Activated T-cell treated with anti-CD3 and anti-CD28 coated beads, Interleukin-2, amount 50 U/mL, for 24 hours (primary cell): ENCODE data around the gene HMGN2.
"Not testable (repeated sequence)": the region's sequence is repeated elsewhere in the genome, so short reads cannot be mapped to it uniquely, and the experiment has no call there.

Experiments used
- DNase-seq: peaks from one replicate; pipeline ENCODE4 v3.0.0-alpha.2; 2020
- H3K27ac Mint-ChIP-seq: 2 replicates; pipeline ENCODE4 v1.8.0; 2020; ENCODE audit warnings: mild to moderate bottlenecking, mixed read lengths
- H3K27me3 Mint-ChIP-seq: 2 replicates; pipeline ENCODE4 v1.8.0; 2020; ENCODE audit warnings: mixed read lengths
- H3K36me3 Mint-ChIP-seq: 2 replicates; pipeline ENCODE4 v1.8.0; 2020; ENCODE audit warnings: low read depth, mixed read lengths
- H3K4me1 Mint-ChIP-seq: 2 replicates; pipeline ENCODE4 v1.8.0; 2020; ENCODE audit warnings: low read depth, mixed read lengths
- H3K4me3 Mint-ChIP-seq: 2 replicates; pipeline ENCODE4 v1.8.0; 2020; ENCODE audit warnings: mild to moderate bottlenecking, moderate library complexity, mixed read lengths
- H3K9me3 Mint-ChIP-seq: 2 replicates; pipeline ENCODE4 v1.8.0; 2020; ENCODE audit warnings: mixed read lengths

The HMGN2 gene

DNA sequence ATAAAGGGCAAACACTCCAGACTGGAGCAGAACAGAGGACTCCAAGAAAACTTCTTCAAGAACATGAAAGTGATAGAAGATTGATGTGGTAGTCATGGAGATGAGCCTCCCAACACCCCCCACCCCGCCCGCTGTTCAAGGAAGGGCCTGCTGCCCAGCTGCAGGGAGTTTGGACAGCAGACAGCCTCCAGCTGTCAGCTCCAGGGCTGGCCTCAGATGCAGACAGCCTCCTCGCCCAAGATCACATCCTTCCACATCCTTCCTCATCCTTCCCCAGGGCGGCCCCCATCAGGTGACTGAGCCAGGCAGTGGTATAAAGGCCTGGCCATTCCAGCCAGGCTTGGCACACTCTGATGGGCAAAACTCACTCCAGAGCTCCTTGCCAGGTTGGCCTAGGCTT lies 24.6 kb downstream of the HMGN2 start:
- Mint-ChIP-seq H3K4me3 (no peak overlapping the region), H3K36me3 (peaks cover 6% of the 10 kb centered on the region), H3K27ac (peak overlapping the region; percentile 2), H3K4me1 (peaks cover 19% of the 10 kb centered on the region), H3K9me3 (no peaks in the 10 kb centered on the region), H3K27me3 (no peaks in the 10 kb centered on the region)
- no peak for DNase-seq

DNA sequence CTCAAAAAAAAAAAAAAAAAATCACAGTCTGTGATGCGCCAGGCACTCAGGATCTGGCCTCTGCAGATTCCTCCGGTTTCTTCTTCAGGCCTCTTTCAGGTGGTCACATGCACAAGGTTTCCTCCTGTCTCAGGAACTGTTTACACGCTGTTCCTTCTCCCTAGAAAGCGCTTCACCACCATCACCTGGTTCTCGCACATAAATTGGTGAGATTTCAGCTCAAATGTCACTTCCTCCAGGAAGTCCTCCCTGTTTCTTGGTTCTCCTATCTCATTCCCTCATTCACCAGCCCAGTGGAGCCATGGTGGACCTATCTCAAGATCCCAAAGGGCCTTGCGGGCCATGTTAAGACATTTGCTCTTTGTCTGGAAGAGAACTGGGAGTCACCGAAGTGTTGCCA lies 26.7 kb downstream of the HMGN2 start:
- peak overlapping the region; percentile 61 for H3K27ac Mint-ChIP-seq
- H3K27me3 Mint-ChIP-seq: no peaks in the 10 kb centered on the region

DNA sequence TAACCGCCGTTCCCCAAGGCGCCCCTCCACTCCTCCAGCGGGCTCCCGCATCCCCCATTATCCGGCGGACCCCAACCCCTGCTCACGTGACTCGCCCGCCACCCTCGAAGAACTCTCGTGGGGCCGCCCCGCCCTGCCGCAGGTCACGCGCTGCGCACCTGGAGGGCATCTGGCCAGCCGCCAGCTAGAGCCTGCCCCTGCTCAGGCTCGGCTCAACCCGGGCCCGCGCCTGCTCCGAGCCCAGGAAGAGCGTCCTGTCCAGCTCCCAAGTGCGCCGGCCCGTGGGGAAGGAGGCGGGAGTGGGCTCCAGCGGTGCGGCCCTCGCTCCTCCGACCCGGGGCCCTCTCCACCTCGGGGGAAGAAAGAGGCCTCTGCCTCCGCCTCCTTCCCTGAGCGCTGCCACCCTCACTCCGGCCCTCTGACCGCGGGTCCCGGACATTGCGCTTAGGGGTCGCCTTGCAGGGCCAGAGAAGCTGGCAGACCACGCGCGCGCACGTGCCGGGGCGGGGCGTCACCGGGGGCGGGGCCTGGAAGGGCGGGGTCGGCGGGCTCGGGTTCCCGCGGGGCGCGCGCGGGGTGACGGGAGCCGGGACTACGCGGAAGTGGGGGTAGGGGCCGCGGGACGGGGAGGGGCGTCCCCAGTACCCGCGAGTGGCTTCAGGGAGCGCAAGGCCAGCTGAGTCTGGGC lies 28.4 kb downstream of the HMGN2 start:
- Mint-ChIP-seq H3K36me3 (peaks cover 6% of the 10 kb centered on the region), H3K4me3 (peak overlapping the region; percentile 88), H3K27ac (peak overlapping the region; percentile 97), H3K27me3 (no peaks in the 10 kb centered on the region), H3K4me1 (peaks cover 27% of the 10 kb centered on the region), H3K9me3 (no peaks in the 10 kb centered on the region)
- peak; percentile 98 for DNase-seq

More for the DNA sequence above, 26.7 kb downstream of the HMGN2 start:
- no peak for DNase-seq
- H3K4me1 Mint-ChIP-seq: peaks cover 27% of the 10 kb centered on the region
- H3K9me3 Mint-ChIP-seq: no peaks in the 10 kb centered on the region
- peaks cover 6% of the 10 kb centered on the region for H3K36me3 Mint-ChIP-seq
- peak overlapping the region; percentile 23 for H3K4me3 Mint-ChIP-seq

DNA sequence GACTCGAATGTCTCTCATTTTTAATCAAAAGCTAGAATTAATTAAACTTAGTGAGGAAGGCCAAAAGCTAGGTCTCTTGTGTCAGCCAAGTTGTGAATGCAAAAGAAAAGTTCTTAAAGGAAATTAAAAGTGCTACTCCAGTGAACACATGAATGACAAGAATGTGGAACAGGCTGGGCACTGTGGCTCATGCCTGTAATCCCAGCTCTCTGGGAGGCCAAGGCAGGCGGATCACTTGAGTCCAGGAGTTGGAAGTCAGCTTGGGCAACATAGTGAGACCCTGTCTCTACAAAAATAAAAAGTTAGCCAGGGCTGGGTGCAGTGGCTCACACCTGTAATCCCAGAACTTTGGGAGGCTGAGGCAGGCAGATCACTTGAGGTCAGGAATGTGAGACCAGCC lies 38.5 kb downstream of the HMGN2 start:
- not testable (repeated sequence) for H3K9me3 Mint-ChIP-seq, H3K4me3 Mint-ChIP-seq, H3K36me3 Mint-ChIP-seq, H3K27me3 Mint-ChIP-seq, H3K4me1 Mint-ChIP-seq, H3K27ac Mint-ChIP-seq, DNase-seq

DNA sequence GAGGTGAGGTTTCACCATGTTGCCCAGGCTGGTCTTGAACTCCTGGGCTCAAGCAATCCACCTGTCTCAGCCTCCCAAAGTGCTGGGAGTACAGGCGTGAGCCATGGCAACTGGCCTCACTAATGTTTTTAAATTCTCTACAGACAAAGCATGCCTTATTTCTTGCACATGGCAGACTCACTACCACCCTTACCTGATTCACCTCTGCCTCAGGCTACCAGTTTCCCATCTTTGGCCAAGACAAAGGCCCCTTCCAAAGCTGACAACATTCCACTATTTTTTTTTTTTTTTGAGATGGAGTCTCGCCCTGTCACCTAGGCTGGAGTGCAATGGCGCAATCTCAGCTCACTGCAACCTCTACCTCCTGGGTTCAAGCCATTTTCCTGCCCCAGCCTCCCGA lies 43.6 kb downstream of the HMGN2 start:
- H3K36me3 Mint-ChIP-seq: not testable (repeated sequence)

DNA sequence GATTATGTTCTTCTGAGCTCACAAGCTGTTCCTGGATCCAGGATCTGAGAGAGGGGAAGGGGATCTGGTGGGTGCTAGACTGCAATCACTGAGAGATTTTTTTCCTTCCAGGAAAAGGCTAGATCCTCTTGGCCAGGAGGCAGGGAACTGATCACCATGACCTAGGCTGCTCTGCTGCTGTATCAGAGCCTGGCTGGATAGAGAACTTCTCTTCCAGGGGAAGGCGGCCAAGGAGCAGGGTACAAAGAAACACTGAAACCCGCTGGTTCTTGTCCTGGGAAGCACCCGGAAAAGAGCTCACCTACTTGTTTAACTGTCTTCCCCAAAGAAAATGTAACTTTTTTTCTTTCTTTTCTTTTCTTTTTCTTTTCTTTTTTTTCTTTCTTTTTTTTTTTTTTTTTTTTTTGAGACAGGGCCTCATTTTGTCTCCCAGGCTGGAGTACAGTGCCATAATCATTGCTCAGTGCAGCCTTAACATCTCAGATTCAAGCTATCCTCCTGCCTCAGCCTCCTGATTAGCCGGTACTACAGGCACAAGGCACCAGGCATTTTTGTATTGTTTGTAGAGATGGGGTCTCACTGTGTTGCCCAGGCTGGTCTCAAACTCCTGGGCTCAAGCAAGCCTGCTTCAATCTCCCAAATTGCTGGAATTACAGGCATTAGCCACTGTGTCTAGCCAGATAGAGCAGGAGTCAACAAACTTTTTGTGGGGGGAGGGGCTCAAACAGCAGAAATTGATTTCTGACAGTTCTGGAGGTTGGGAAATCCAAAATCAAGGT lies 44.9 kb downstream of the HMGN2 start:
- no peaks in the 10 kb centered on the region for H3K36me3 Mint-ChIP-seq
- H3K9me3 Mint-ChIP-seq: no peaks in the 10 kb centered on the region

More for the DNA sequence above, 43.6 kb downstream of the HMGN2 start:
- H3K4me3 Mint-ChIP-seq, H3K27me3 Mint-ChIP-seq, H3K9me3 Mint-ChIP-seq, H3K27ac Mint-ChIP-seq, DNase-seq, H3K4me1 Mint-ChIP-seq: not testable (repeated sequence)

DNA sequence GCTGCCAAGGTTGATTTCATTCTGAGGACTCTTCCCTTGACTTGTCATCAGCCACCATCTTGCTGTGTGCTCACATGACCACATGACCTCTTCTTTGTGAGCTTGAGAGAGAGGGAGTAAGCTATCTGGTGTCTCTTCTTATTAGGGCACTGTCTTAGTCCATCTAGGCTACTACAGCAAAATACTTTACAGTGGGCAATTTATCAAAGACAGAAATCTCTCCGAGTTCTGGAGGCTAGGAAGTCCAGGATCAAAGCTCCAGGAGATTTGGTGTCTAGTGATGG lies 45.5 kb downstream of the HMGN2 start:
- Mint-ChIP-seq H3K27ac (no peak overlapping the region), H3K9me3 (no peaks in the 10 kb centered on the region), H3K36me3 (no peaks in the 10 kb centered on the region), H3K27me3 (no peaks in the 10 kb centered on the region), H3K4me1 (no peaks in the 10 kb centered on the region), H3K4me3 (no peak overlapping the region)
- no peak for DNase-seq

More for the DNA sequence above, 44.9 kb downstream of the HMGN2 start:
- Mint-ChIP-seq H3K27me3 (no peaks in the 10 kb centered on the region), H3K27ac (no peak overlapping the region), H3K4me1 (no peaks in the 10 kb centered on the region), H3K4me3 (no peak overlapping the region)
- no peak for DNase-seq

DNA sequence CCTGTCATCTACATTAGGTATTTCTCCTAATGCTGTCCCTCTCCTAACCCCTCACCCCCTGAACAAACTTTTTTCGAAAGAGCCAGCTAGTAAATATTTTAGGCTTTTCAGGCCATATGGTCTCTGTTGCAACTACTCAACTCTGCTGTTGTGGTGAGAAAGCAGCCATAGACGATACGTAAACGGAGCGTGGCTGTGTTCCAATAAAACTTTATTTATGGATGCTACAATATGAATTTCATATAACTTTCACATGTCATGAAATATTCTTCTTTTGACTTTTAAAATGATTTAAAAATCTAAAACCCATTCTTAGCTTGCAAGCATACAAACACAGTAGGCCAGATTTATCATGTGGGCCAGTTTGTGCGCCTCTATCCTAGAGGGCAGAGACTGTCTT lies 46.1 kb downstream of the HMGN2 start:
- H3K36me3 Mint-ChIP-seq: no peaks in the 10 kb centered on the region
- H3K9me3 Mint-ChIP-seq: no peaks in the 10 kb centered on the region
- H3K27me3 Mint-ChIP-seq: no peaks in the 10 kb centered on the region
- H3K4me1 Mint-ChIP-seq: no peaks in the 10 kb centered on the region
- H3K27ac Mint-ChIP-seq: no peak overlapping the region
- DNase-seq: no peak
- H3K4me3 Mint-ChIP-seq: no peak overlapping the region

DNA sequence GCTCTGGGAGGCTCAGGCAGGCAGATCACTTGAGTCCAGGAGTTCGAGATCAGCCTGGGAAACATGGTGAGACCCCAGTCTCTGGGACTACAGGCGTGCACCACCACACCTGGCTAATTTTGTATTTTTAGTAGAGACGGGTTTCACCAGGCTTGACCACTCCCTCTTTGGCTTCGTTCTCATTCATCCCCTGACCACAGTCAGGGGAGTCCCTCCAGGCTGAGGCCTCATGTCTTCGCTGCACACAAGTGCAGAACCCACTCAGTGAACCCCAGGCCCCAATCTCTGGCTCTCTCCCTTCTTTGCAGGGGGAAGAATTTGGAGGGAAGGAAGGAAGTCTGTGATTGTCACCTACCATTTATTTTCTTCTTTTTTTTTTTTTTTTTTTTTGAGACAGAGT lies 48.1 kb downstream of the HMGN2 start:
- H3K27ac Mint-ChIP-seq: no peak overlapping the region
- DNase-seq: no peak
- peaks cover 3% of the 10 kb centered on the region for H3K27me3 Mint-ChIP-seq
- no peaks in the 10 kb centered on the region for H3K36me3 Mint-ChIP-seq
- H3K4me1 Mint-ChIP-seq: peaks cover 4% of the 10 kb centered on the region
- no peak overlapping the region for H3K4me3 Mint-ChIP-seq
- no peaks in the 10 kb centered on the region for H3K9me3 Mint-ChIP-seq

DNA sequence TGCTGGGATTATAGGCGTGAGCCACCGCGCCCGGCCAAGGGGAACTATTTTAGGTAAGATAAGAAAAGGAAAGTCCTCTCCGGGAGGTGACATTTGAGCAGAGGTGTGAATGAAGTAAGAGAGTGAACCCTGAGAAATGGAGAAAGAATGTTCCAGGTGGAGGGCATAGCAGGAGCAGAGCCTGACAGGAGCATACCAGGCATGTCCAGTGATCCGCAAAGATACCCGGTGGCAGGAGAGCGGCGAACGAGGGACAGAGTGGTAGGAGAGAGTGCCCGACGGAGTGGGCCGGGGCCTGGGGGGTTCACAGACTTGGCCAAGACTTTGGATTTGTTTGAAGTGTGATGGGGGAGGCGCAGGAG lies 49.4 kb downstream of the HMGN2 start:
- Mint-ChIP-seq H3K36me3 (no peaks in the 10 kb centered on the region), H3K27me3 (peaks cover 3% of the 10 kb centered on the region), H3K4me1 (peaks cover 4% of the 10 kb centered on the region), H3K9me3 (no peaks in the 10 kb centered on the region), H3K27ac (no peak overlapping the region), H3K4me3 (no peak overlapping the region)
- DNase-seq: no peak

DNA sequence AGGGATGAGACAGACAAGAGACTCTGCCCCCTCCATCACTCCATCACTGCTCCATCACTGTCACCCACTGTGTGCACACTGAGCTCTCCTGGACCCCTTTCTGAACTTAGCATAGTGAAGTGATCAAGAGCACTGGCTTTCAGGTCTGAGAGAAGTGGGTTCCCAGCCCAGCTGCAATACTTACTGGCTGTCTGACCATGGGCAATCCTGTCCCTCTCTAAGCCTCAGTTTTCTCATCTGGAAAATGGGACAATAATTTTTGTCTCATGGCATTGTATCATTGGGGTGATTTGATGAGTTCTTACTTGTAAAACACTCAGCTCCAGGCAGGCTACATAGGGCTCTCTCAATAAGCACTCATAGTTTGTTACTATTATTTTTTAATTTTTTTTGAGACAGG lies 49.8 kb downstream of the HMGN2 start:
- Mint-ChIP-seq H3K27me3 (peaks cover 3% of the 10 kb centered on the region), H3K4me1 (peaks cover 4% of the 10 kb centered on the region), H3K9me3 (no peaks in the 10 kb centered on the region), H3K27ac (no peak overlapping the region), H3K4me3 (no peak overlapping the region), H3K36me3 (no peaks in the 10 kb centered on the region)
- DNase-seq: no peak

DNA sequence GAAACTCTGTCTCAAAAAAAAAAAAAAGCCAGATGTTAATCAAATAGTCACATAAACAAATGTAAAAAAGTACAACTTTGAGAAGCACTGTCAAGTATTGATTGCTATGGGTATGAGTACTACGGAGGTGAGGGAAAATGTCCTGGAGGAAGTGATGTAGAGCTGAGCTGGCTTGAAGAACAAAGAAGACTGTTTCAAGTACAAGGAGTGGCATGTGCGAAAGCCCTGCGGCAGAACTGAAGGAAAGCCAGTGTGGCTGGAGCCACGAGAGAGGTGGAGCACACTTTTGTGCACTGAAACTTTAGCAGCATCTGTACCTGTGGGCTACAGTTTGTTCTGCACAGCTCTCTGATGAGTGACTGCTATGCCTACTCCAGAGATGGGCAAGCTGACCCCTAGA lies 51.9 kb downstream of the HMGN2 start:
- Mint-ChIP-seq H3K9me3 (no peaks in the 10 kb centered on the region), H3K27ac (no peak overlapping the region), H3K4me1 (peaks cover 6% of the 10 kb centered on the region), H3K4me3 (no peak overlapping the region), H3K27me3 (peaks cover 3% of the 10 kb centered on the region), H3K36me3 (no peaks in the 10 kb centered on the region)
- DNase-seq: no peak
